OCI-LY3 (cell line): ENCODE results near the gene RMND5B.
"Not testable (repeated sequence)": the region's sequence is repeated elsewhere in the genome, so short reads cannot be mapped to it uniquely, and the experiment has no call there.

Experiments
- H2AFZ ChIP-seq: fragments of 200-600, 300-600 bp; shearing (Covaris generic); 2 replicates; pipeline ENCODE4 v1.6.0; 2014; ENCODE audit warnings: antibody characterized with exemption, low read depth, low read length
- H3K27ac ChIP-seq: fragments of 200-600, 300-600 bp; sonication (generic); 2 replicates; pipeline ENCODE4 v1.5.1; 2014; ENCODE audit warnings: mild to moderate bottlenecking, low read length, moderate library complexity, mixed read lengths
- H3K27me3 ChIP-seq: fragments of 200-600, 300-600 bp; sonication (generic); 2 replicates; pipeline ENCODE4 v1.6.1; 2014; ENCODE audit warnings: low read depth, low read length, mixed read lengths
- H3K36me3 ChIP-seq: fragments of 200-600, 300-600 bp; sonication (generic); replicated peaks from 2 replicates; pipeline ENCODE3; 2014; ENCODE audit warnings: low read depth, low read length, mixed read lengths
- H3K4me1 ChIP-seq: fragments of 300-600, 200-600 bp; sonication (generic); 2 replicates; pipeline ENCODE4 v1.6.1; 2014; ENCODE audit warnings: low read length, mixed read lengths
- H3K4me2 ChIP-seq: fragments of 200-600, 300-600 bp; sonication (generic); 2 replicates; pipeline ENCODE4 v1.6.1; 2014; ENCODE audit warnings: low read length, mixed read lengths
- H3K4me3 ChIP-seq: fragments of 300-600, 200-600 bp; sonication (generic); 2 replicates; pipeline ENCODE4 v1.5.1; 2014; ENCODE audit warnings: antibody characterized with exemption, mild to moderate bottlenecking, low read length, moderate library complexity
- H3K79me2 ChIP-seq: fragments of 300-600, 200-600 bp; shearing (Covaris generic); 2 replicates; pipeline ENCODE4 v1.6.1; 2014; ENCODE audit warnings: mild to moderate bottlenecking, low read length, mixed read lengths
- H3K9ac ChIP-seq: fragments of 300-600, 200-600 bp; shearing (Covaris generic); 2 replicates; pipeline ENCODE4 v1.6.0; 2014; ENCODE audit warnings: mild to moderate bottlenecking, low read length, moderate library complexity
- H3K9me3 ChIP-seq: fragments of 200-600, 300-600 bp; shearing (Covaris generic); 2 replicates; pipeline ENCODE4 v1.6.1; 2014; ENCODE audit warnings: low read length, mixed read lengths; ENCODE audit not compliant: insufficient read depth
- H4K20me1 ChIP-seq: fragments of 200-600, 300-600 bp; sonication (generic); 2 replicates; pipeline ENCODE4 v1.6.1; 2016; ENCODE audit warnings: low read length, mixed read lengths; ENCODE audit not compliant: insufficient read depth
- EZH2phosphoT487 ChIP-seq: fragments of 200-600 bp; shearing (Covaris generic); IDR thresholded peaks from 2 replicates; pipeline ENCODE4 v1.6.1; 2018; ENCODE audit warnings: antibody characterized with exemption, mixed run types, low read depth
- TF ChIP-seq, protein P1 (sequence below): fragments of 200-600, 300-600 bp; sonication (generic); IDR thresholded peaks from 2 replicates; pipeline ENCODE4 v1.5.1; 2014; ENCODE audit warnings: antibody characterized with exemption, low read length, low read depth

The RMND5B gene

DNA sequence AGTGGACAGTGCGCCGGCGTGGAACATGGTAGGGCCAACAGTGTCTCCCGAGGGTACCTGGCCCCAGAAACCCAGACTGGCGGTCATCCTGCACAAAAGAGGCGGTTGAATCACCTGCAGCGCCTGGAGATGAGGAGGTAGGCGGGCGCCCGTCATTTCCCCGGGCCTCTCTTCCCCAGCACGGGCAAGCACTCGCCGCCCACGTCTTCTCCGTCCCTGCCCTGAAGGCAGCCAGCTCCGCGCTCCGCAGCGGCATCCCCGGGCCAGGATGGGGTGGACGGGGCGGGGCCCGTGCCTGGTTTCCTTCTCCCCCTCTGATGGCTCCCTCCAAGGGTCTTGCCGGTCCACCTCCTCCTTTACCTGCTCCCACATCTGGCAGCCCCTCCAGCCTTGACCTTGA, 44.5 kb upstream of the RMND5B start:
- Histone ChIP-seq H3K79me2 (no peaks in the 10 kb centered on the region), H3K4me1 (peaks cover 6% of the 10 kb centered on the region), H3K27me3 (0 out of 2 replicates have a peak, but pooled peaks cover 4% of the 10 kb centered on the region), H3K9me3 (no peaks in the 10 kb centered on the region), H4K20me1 (no peaks in the 10 kb centered on the region), H3K36me3 (no peaks in the 10 kb centered on the region), H3K4me3 (no peak overlapping the region), H2AFZ (no peak overlapping the region), H3K4me2 (no peak overlapping the region), H3K27ac (no peak overlapping the region), H3K9ac (no peak overlapping the region)
- TF ChIP-seq, protein P1, sequence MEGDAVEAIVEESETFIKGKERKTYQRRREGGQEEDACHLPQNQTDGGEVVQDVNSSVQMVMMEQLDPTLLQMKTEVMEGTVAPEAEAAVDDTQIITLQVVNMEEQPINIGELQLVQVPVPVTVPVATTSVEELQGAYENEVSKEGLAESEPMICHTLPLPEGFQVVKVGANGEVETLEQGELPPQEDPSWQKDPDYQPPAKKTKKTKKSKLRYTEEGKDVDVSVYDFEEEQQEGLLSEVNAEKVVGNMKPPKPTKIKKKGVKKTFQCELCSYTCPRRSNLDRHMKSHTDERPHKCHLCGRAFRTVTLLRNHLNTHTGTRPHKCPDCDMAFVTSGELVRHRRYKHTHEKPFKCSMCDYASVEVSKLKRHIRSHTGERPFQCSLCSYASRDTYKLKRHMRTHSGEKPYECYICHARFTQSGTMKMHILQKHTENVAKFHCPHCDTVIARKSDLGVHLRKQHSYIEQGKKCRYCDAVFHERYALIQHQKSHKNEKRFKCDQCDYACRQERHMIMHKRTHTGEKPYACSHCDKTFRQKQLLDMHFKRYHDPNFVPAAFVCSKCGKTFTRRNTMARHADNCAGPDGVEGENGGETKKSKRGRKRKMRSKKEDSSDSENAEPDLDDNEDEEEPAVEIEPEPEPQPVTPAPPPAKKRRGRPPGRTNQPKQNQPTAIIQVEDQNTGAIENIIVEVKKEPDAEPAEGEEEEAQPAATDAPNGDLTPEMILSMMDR, result no peak
- no peak for TF ChIP-seq EZH2phosphoT487

DNA sequence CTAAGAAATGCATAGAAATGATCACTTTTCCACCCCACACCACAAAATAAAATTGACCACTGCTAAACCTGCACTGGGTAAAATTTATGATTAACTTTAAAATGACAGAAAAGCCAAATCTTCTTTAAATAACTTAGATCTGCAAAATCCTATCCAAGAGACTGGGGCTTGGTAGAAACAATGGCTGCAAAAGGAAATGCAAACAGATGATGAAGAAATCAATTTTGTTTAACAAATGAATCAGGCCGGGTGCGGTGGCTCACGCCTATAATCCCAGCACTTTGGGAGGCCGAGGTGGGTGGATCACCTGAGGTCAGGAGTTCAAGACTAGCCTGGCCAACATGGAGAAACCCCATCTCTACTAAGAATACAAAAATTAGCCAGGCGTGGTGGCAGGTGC, 43.6 kb upstream of the RMND5B start:
- H3K4me3 ChIP-seq, H3K27ac ChIP-seq, H4K20me1 ChIP-seq, H2AFZ ChIP-seq, H3K36me3 ChIP-seq, H3K27me3 ChIP-seq, H3K9ac ChIP-seq, H3K9me3 ChIP-seq, H3K79me2 ChIP-seq, H3K4me1 ChIP-seq, H3K4me2 ChIP-seq: not testable (repeated sequence)

DNA sequence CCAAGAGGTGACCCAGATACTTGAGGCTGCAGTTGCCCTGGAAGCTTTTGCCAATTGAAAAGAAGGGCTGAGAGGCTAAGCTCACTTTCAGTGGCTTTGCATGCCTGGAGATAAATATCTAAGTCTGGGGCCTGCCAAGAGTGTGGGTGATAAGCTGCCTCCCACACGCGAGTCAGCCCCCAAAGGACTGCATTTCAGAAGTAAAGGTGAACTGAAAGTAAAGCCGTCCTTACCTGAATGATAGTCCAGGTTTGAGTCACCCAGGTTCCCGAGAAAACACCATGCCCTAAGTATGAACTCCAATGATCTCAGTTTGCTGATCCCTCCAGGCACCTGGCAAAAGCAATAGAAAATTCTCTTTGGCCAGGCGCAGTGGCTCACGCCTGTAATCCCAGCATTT, 40.0 kb upstream of the RMND5B start:
- H3K27me3 ChIP-seq, result no peaks in the 10 kb centered on the region

DNA sequence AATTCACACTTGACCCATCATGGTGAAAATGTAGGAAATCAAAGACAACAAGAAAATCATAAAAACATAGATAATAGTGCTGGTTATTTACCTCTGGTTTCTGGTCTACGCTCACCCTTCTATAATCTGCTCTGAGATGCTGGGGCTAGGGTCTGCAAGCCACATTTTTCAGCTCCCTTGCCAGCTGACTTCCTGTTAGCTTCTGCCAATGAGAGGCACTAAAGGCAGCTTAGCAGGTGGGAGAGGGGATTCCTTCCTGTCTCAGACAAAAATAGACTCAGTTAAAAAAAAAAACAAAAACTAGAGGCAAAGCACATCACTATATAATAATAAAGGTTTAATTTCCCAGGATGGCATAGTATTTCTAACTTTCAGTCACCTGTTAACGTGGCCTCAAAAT, 37.7 kb upstream of the RMND5B start:
- Histone ChIP-seq H3K9ac (no peak overlapping the region), H4K20me1 (no peaks in the 10 kb centered on the region), H3K36me3 (no peaks in the 10 kb centered on the region), H3K4me1 (peaks cover 6% of the 10 kb centered on the region), H3K4me2 (no peak overlapping the region), H3K79me2 (no peaks in the 10 kb centered on the region), H3K27ac (no peak overlapping the region), H3K27me3 (no peaks in the 10 kb centered on the region), H3K9me3 (no peaks in the 10 kb centered on the region), H2AFZ (no peak overlapping the region), H3K4me3 (no peak overlapping the region)
- no peak for TF ChIP-seq EZH2phosphoT487
- TF ChIP-seq, protein P1, result no peak

More for the DNA sequence above, 40.0 kb upstream of the RMND5B start:
- H2AFZ ChIP-seq, result no peak overlapping the region
- TF ChIP-seq, protein P1, result no peak
- no peak for TF ChIP-seq EZH2phosphoT487
- no peaks in the 10 kb centered on the region for H4K20me1 ChIP-seq
- H3K9me3 ChIP-seq, result no peaks in the 10 kb centered on the region
- 0 out of 2 replicates have a peak overlapping the region, but pooled peaks have one; percentile 12 for H3K4me2 ChIP-seq
- no peaks in the 10 kb centered on the region for H3K79me2 ChIP-seq
- no peak overlapping the region for H3K4me3 ChIP-seq
- H3K9ac ChIP-seq, result no peak overlapping the region
- no peaks in the 10 kb centered on the region for H3K36me3 ChIP-seq
- no peak overlapping the region for H3K27ac ChIP-seq
- peaks cover 6% of the 10 kb centered on the region for H3K4me1 ChIP-seq

DNA sequence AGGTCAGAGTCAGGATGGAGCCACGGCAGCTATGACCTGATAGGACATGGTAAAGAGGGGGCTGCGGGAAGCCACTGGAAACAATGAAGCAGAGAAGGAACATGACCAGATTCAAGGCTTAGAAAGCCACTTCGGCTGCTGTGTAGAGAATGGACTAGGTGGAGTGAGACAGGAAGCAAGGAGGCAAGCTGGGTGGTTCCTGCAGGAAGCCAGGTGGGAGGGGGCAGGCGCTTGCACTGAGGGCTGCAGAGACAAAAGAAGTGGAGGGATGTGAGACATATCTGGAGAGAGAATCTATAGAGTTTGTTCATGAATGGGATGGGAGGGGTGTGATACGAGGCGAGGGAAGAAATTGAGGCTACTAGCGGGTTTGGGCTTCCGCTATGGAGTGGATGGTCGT, 36.5 kb upstream of the RMND5B start:
- Histone ChIP-seq H2AFZ (no peak overlapping the region), H3K27me3 (no peaks in the 10 kb centered on the region), H3K79me2 (no peaks in the 10 kb centered on the region), H3K9ac (no peak overlapping the region), H3K9me3 (no peaks in the 10 kb centered on the region), H3K4me2 (no peak overlapping the region), H3K27ac (no peak overlapping the region), H3K4me1 (peaks cover 6% of the 10 kb centered on the region), H3K36me3 (no peaks in the 10 kb centered on the region), H3K4me3 (no peak overlapping the region), H4K20me1 (no peaks in the 10 kb centered on the region)
- TF ChIP-seq, protein P1, result no peak
- TF ChIP-seq EZH2phosphoT487, result no peak
